Gastroesophageal sphincter (tissue), 4 donors: ENCODE data around the gene PAFAH2. TPM values are rescaled to one million over a fixed set of nuclear protein-coding genes. Genes with fewer than 3 reads are reported as not detected.

ENCODE experiments used
- ATAC-seq: fragments of 150-250 bp; one replicate; pipeline ENCODE4 v1.9.1; 2016; ENCODE audit warnings: mild to moderate bottlenecking, moderate library complexity
- H3K27ac ChIP-seq, 4 donors: fragments of 200-600 bp; sonication (generic) in 3 of 4; 1 replicate in 3 of 4; 2 replicates in 1 of 4; pipeline ENCODE4 v1.5.1; 2016 to 2019
- H3K27me3 ChIP-seq: fragments of 200-600 bp; sonication (generic); one replicate; pipeline ENCODE4 v1.5.1; 2019
- H3K36me3 ChIP-seq, 2 donors: fragments of 200-600 bp; sonication (generic); one replicate each; pipeline ENCODE4 v1.5.1; 2019; ENCODE audit warnings: control low read depth in 1 of 2
- H3K4me1 ChIP-seq, 3 donors: fragments of 200-600 bp; sonication (generic); 1 replicate in 2 of 3; 2 replicates in 1 of 3; pipeline ENCODE4 v1.5.1; 2016 to 2019; ENCODE audit warnings: control low read depth in 2 of 3
- H3K4me3 ChIP-seq, 2 donors: fragments of 200-600 bp; sonication (generic); one replicate each; pipeline ENCODE4 v1.5.1; 2019; ENCODE audit warnings: mild to moderate bottlenecking in 1 of 2, moderate library complexity in 1 of 2
- H3K9me3 ChIP-seq, 3 donors: fragments of 200-600 bp; sonication (generic); one replicate each; pipeline ENCODE4 v1.5.1; 2017 to 2019; ENCODE audit warnings: control low read depth in 2 of 3
- EP300 ChIP-seq: sonication (generic); formaldehyde crosslinking; IDR thresholded peaks from one replicate; pipeline ENCODE4 v1.6.1; 2017; ENCODE audit warnings: antibody characterized with exemption, mild to moderate bottlenecking
- POLR2A ChIP-seq, 2 donors: fragments of 450-650 bp; IDR thresholded peaks; one replicate each; pipeline ENCODE4 v1.6.1; 2017; ENCODE audit warnings: antibody characterized with exemption in 2 of 2, mild to moderate bottlenecking in 2 of 2, moderate library complexity in 1 of 2
- POLR2AphosphoS5 ChIP-seq: sonication (generic); formaldehyde crosslinking; IDR thresholded peaks from one replicate; pipeline ENCODE4 v1.6.1; 2017; ENCODE audit warnings: antibody characterized with exemption
- WGBS, 2 donors: methylation state at CpG; one replicate each; pipeline ENCODE4 v1.1.5; 2018; ENCODE audit warnings: low coverage in 1 of 2; 5-methylcytosine and 5-hydroxymethylcytosine counted together
- total RNA-seq, 4 donors: library from RNA; depleted of rRNA; stranded (reverse); fragments of >200 nt; gene quantifications; one replicate each; pipeline ENCODE4 v1.1.0, GENCODE V29; 2016
- TF ChIP-seq, protein P1 (sequence below), 4 experiments: fragments of 200-600 bp in 2 of 4; fragments of 450-650 bp in 2 of 4; sonication (generic) in 1 of 4; IDR thresholded peaks; one replicate each; pipeline ENCODE4 v1.5.1; 2017 to 2019; ENCODE audit warnings: antibody characterized with exemption in 4 of 4, mild to moderate bottlenecking in 2 of 4, moderate library complexity in 2 of 4

PAFAH2 gene
- total RNA-seq, 4 donors from 2014 or later: 6.6 to 12.2 (median 8.5) TPM

DNA sequence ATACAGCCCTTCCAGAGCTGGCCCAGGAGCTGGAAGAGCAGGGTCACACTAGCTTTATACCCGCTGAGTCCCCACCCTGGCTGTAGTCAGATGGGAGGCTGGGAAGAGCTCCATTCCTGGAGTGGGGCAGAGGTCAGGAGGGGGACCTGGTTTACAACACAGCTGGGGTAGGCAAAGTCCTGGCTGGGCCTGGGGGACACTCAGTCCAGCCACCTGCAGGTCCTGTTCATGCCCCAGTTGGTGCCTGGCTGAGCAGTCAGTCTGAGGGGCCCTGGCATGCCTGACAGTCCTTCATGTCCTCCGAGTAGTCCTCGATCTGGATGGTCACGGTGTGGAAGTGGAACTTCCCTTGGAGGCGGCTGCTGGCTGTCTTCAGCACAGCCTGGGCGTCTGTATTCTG lies 41.0 kb upstream of the PAFAH2 start:
- peaks cover 0 to 17% (median 4%) of the 10 kb centered on the region in 3 donors for H3K4me1 ChIP-seq
- H3K27me3 ChIP-seq: peaks cover 43% of the 10 kb centered on the region
- WGBS, 2 donors: no CpG with 5 or more reads among the region's 6 CpGs
- no peaks in the 10 kb centered on the region for H3K9me3 ChIP-seq
- no peak overlapping the region for H3K4me3 ChIP-seq
- H3K27ac ChIP-seq: no peak overlapping the region
- no peaks in the 10 kb centered on the region for H3K36me3 ChIP-seq
- no peak for ATAC-seq
- TF ChIP-seq, protein P1, sequence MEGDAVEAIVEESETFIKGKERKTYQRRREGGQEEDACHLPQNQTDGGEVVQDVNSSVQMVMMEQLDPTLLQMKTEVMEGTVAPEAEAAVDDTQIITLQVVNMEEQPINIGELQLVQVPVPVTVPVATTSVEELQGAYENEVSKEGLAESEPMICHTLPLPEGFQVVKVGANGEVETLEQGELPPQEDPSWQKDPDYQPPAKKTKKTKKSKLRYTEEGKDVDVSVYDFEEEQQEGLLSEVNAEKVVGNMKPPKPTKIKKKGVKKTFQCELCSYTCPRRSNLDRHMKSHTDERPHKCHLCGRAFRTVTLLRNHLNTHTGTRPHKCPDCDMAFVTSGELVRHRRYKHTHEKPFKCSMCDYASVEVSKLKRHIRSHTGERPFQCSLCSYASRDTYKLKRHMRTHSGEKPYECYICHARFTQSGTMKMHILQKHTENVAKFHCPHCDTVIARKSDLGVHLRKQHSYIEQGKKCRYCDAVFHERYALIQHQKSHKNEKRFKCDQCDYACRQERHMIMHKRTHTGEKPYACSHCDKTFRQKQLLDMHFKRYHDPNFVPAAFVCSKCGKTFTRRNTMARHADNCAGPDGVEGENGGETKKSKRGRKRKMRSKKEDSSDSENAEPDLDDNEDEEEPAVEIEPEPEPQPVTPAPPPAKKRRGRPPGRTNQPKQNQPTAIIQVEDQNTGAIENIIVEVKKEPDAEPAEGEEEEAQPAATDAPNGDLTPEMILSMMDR (IDR thresholded peaks at IDR 0.05): no peak
- TF ChIP-seq POLR2A (IDR thresholded peaks at IDR 0.05) (no peak), POLR2AphosphoS5 (no peak), EP300 (no peak)

GRCh38 chr1:26038477-26038876 lies 40.6 kb upstream of the PAFAH2 start:
- H3K9me3 ChIP-seq: no peaks in the 10 kb centered on the region
- 81% methylated on average over 3 of the region's 6 CpGs; no CpG with 5 or more reads in 1 of the 2 donors for WGBS, 2 donors
- H3K27ac ChIP-seq: no peak overlapping the region

DNA sequence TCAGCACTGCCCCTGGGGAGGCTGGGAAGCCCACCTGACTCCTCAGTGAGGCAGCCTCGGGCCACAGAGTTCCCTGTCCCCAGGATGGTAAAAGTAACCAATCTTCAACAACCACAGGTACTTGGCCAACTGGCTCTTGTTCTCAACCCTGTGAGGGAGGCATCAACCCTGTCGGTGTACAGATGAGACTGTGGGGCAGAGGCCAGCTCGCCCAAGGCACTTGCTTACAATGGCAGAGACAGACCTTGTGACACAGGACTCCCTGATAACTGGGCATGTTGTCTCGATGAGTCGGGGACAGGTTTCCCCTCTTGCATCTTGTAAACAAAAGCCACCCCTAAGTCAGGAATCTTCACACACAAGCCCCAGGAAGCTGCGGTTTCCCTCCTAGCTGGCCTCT lies 40.0 kb upstream of the PAFAH2 start:
- H3K9me3 ChIP-seq: no peaks in the 10 kb centered on the region
- H3K4me1 ChIP-seq: peaks cover 0 to 17% (median 4%) of the 10 kb centered on the region in 3 donors
- no peaks in the 10 kb centered on the region for H3K36me3 ChIP-seq
- H3K27ac ChIP-seq: no peak overlapping the region
- no peak overlapping the region for H3K4me3 ChIP-seq
- H3K27me3 ChIP-seq: peaks cover 43% of the 10 kb centered on the region
- no peak for TF ChIP-seq POLR2AphosphoS5
- TF ChIP-seq, protein P1 (IDR thresholded peaks at IDR 0.05): no peak
- no peak for TF ChIP-seq EP300
- TF ChIP-seq POLR2A (IDR thresholded peaks at IDR 0.05): no peak
- no peak for ATAC-seq
- WGBS, 2 donors: 100% methylated on average over 1 of the region's 6 CpGs; no CpG with 5 or more reads in 1 of the 2 donors

More at GRCh38 chr1:26038477-26038876, 40.6 kb upstream of the PAFAH2 start:
- H3K27me3 ChIP-seq: peaks cover 43% of the 10 kb centered on the region
- peaks cover 0 to 17% (median 4%) of the 10 kb centered on the region in 3 donors for H3K4me1 ChIP-seq
- no peaks in the 10 kb centered on the region for H3K36me3 ChIP-seq
- no peak for ATAC-seq
- H3K4me3 ChIP-seq: no peak overlapping the region
- TF ChIP-seq POLR2AphosphoS5 (no peak), POLR2A (IDR thresholded peaks at IDR 0.05) (no peak), EP300 (no peak)
- TF ChIP-seq, protein P1 (IDR thresholded peaks at IDR 0.05): no peak

- no peaks in the 10 kb centered on the region for H3K36me3 ChIP-seq
- peaks cover 32% of the 10 kb centered on the region for H3K27me3 ChIP-seq
- no peak overlapping the region for H3K27ac ChIP-seq
- H3K9me3 ChIP-seq: no peaks in the 10 kb centered on the region
- peaks cover 0 to 17% (median 4%) of the 10 kb centered on the region in 3 donors for H3K4me1 ChIP-seq
- 50% methylated on average over 2 of the region's 11 CpGs; no CpG with 5 or more reads in 1 of the 2 donors for WGBS, 2 donors
- no peak overlapping the region for H3K4me3 ChIP-seq
- ATAC-seq: no peak
- TF ChIP-seq, protein P1 (IDR thresholded peaks at IDR 0.05): no peak
- no peak for TF ChIP-seq EP300
- no peak for TF ChIP-seq POLR2A (IDR thresholded peaks at IDR 0.05)
- TF ChIP-seq POLR2AphosphoS5: no peak
Observed at GRCh38 chr1:26036756-26037281, 39.0 kb upstream of the PAFAH2 start.
